Sigmoid colon (tissue), 7 donors: ENCODE data around the gene CDC6. TPM values are rescaled to one million over a fixed set of nuclear protein-coding genes. Genes with fewer than 3 reads are reported as not detected.

Source experiments
- DNase-seq: peaks from one replicate; pipeline ENCODE4 v3.0.0-alpha.2; 2019
- H3K27ac ChIP-seq, 4 donors: fragments of 200-600 bp; sonication (generic); one replicate each; pipeline ENCODE4 v1.5.1; 2016 to 2019; ENCODE audit warnings: mild to moderate bottlenecking in 1 of 4
- H3K27me3 ChIP-seq, 3 donors: fragments of 200-600 bp; sonication (generic); one replicate each; pipeline ENCODE4 v1.5.1; 2019; ENCODE audit warnings: mild to moderate bottlenecking in 1 of 3
- H3K36me3 ChIP-seq, 4 donors: fragments of 200-600 bp; sonication (generic); one replicate each; pipeline ENCODE4 v1.5.1; 2016 to 2019
- H3K4me1 ChIP-seq, 4 donors: fragments of 200-600 bp; sonication (generic); one replicate each; pipeline ENCODE4 v1.5.1; 2017 to 2019
- H3K4me3 ChIP-seq, 4 donors: fragments of 200-600 bp; sonication (generic); one replicate each; pipeline ENCODE4 v1.5.1; 2017 to 2019; ENCODE audit warnings: mild to moderate bottlenecking in 2 of 4, moderate library complexity in 1 of 4
- H3K9me3 ChIP-seq, 4 donors: fragments of 200-600 bp in 3 of 4; sonication (generic) in 3 of 4; one replicate each; pipeline versions ENCODE4 v1.5.1 to v1.6.1; 2013 to 2019
- EP300 ChIP-seq, 4 donors: sonication (generic); formaldehyde crosslinking; IDR thresholded peaks; one replicate each; pipeline ENCODE4 v1.6.1; 2017; ENCODE audit warnings: antibody characterized with exemption in 4 of 4
- POLR2A ChIP-seq, 2 donors: fragments of 450-650 bp; IDR thresholded peaks; one replicate each; pipeline ENCODE4 v1.6.1; 2016; ENCODE audit warnings: antibody characterized with exemption in 2 of 2, mild to moderate bottlenecking in 2 of 2, moderate library complexity in 2 of 2
- POLR2AphosphoS5 ChIP-seq, 4 donors: sonication (generic); formaldehyde crosslinking; IDR thresholded peaks; one replicate each; pipeline ENCODE4 v1.6.1; 2017; ENCODE audit warnings: antibody characterized with exemption in 4 of 4
- WGBS, 2 donors: extraction: QIAGEN DNeasy Blood & Tissue Kit; methylation state at CpG; one replicate each; pipeline ENCODE4 v1.1.7; 2013; 5-methylcytosine and 5-hydroxymethylcytosine counted together
- intact Hi-C: fragments of 100-400 bp; cut with DNase I; formaldehyde crosslinking; loops from one replicate; pipeline ENCODE4 v1.15.1; 2023
- polyA plus RNA-seq, 3 donors: library from polyadenylated mRNA; stranded (reverse); fragments of 200-250 nt; gene quantifications; one replicate each; pipeline ENCODE4 v1.2.3, GENCODE V29; 2013
- total RNA-seq, 4 donors: library from RNA; depleted of rRNA; stranded (reverse); fragments of >200 nt; gene quantifications; one replicate each; pipeline ENCODE4 v1.1.0, GENCODE V29; 2016
- TF ChIP-seq, protein P1 (sequence below), 4 experiments: fragments of 450-650 bp in 3 of 4; fragments of 200-600 bp in 1 of 4; IDR thresholded peaks; one replicate each; pipeline ENCODE4 v1.5.1; 2016 to 2019; ENCODE audit warnings: antibody characterized with exemption in 4 of 4, mild to moderate bottlenecking in 3 of 4, moderate library complexity in 2 of 4
- donor health status: healthy with polysubstance abuse.
- donor health status: Bipolar disorder and iron deficiency.
- donor health status: healthy.

Gene CDC6
- total and polyA plus RNA-seq, 7 donors, result 0.33 to 10.9 (median 1.9) TPM; not detected in 1

DNA sequence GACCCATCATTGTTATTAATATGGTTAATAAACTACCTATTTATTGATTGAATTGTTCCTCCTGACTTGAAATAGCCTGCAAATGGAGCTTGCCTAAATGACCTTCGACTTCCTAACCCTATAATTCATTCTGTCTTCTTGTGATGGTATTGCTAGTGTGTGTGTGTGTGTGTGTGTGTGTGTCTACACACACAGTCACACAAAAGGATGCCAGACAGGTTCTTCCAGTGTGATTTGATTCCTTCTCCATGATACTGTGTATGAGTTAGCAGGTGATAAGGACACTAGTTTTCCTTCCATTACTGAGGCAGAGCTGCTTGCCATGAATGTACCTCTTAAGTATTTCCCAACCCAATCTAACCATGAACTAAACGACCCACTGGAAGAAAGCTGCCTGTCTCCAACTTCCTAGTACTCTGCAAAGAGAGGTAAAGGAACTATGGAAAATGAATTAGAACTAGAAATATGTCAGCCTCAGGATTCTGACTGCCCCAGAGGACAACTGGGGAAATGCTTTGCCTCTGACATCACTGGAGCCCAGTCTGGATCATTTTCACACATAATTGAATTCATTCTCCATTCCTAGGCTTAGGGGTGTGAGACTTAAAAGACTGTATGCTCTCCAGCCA lies 3.5 kb upstream of the CDC6 start:
- H3K4me1 ChIP-seq, result peaks cover 0 to 23% (median 14%) of the 10 kb centered on the region in 4 donors
- H3K36me3 ChIP-seq, result peaks cover 14 to 31% (median 15%) of the 10 kb centered on the region in 4 donors
- no peaks in the 10 kb centered on the region for H3K27me3 ChIP-seq
- intact Hi-C loops, result no loop called here
- TF ChIP-seq POLR2AphosphoS5 (IDR thresholded peaks at IDR 0.05), result no peak
- TF ChIP-seq, protein P1, sequence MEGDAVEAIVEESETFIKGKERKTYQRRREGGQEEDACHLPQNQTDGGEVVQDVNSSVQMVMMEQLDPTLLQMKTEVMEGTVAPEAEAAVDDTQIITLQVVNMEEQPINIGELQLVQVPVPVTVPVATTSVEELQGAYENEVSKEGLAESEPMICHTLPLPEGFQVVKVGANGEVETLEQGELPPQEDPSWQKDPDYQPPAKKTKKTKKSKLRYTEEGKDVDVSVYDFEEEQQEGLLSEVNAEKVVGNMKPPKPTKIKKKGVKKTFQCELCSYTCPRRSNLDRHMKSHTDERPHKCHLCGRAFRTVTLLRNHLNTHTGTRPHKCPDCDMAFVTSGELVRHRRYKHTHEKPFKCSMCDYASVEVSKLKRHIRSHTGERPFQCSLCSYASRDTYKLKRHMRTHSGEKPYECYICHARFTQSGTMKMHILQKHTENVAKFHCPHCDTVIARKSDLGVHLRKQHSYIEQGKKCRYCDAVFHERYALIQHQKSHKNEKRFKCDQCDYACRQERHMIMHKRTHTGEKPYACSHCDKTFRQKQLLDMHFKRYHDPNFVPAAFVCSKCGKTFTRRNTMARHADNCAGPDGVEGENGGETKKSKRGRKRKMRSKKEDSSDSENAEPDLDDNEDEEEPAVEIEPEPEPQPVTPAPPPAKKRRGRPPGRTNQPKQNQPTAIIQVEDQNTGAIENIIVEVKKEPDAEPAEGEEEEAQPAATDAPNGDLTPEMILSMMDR (IDR thresholded peaks at IDR 0.05), result peak in 1 of 4 experiments; percentile 15
- no peak for TF ChIP-seq EP300 (IDR thresholded peaks at IDR 0.05)
- no peaks in the 10 kb centered on the region for H3K9me3 ChIP-seq
- no peak overlapping the region for H3K4me3 ChIP-seq
- 9 to 54% methylated on average over 2 of the region's 2 CpGs for WGBS, 2 donors
- no peak for DNase-seq
- H3K27ac ChIP-seq, result peak overlapping the region; percentile 16 to 68 (median 44)

- TF ChIP-seq, protein P1 (IDR thresholded peaks at IDR 0.05), result no peak
- no peak for TF ChIP-seq EP300 (IDR thresholded peaks at IDR 0.05)
- no peak for TF ChIP-seq POLR2AphosphoS5 (IDR thresholded peaks at IDR 0.05)
- TF ChIP-seq POLR2A (IDR thresholded peaks at IDR 0.05), result no peak
- Histone ChIP-seq H3K9me3 (no peaks in the 10 kb centered on the region), H3K36me3 (peaks cover 0 to 8% (median 2%) of the 10 kb centered on the region in 4 donors), H3K4me1 (peaks cover 0 to 28% (median 16%) of the 10 kb centered on the region in 4 donors), H3K27me3 (no peaks in the 10 kb centered on the region), H3K27ac (no peak overlapping the region), H3K4me3 (no peak overlapping the region)
- intact Hi-C loops, result loop anchor here (5.0 kb wide), 2 partner anchors 69 to 174 kb away; partner anchors contain the start of gene WIPF2
- 95 to 96% methylated on average over 2 of the region's 2 CpGs for WGBS, 2 donors
- no peak for DNase-seq
These were observed 1.2 kb upstream of the CDC6 start for GRCh38 chr17:40286473-40286872.

GRCh38 chr17:40287159-40287493 lies 553 bp upstream of the CDC6 start:
- no peak for DNase-seq
- peak overlapping the region; percentile 6 to 41 (median 29) for H3K27ac ChIP-seq
- TF ChIP-seq POLR2A (IDR thresholded peaks at IDR 0.05) (no peak), POLR2AphosphoS5 (IDR thresholded peaks at IDR 0.05) (no peak), EP300 (IDR thresholded peaks at IDR 0.05) (no peak)
- TF ChIP-seq, protein P1 (IDR thresholded peaks at IDR 0.05), result no peak
- 31 to 45% methylated on average over 4 of the region's 4 CpGs for whole genome bisulfite sequencing, 2 donors
- H3K4me3 ChIP-seq, result peak overlapping the region in 2 of 4 donors; percentile 28 to 50
- H3K27me3 ChIP-seq, result no peaks in the 10 kb centered on the region
- H3K9me3 ChIP-seq, result no peaks in the 10 kb centered on the region
- peaks cover 0 to 28% (median 16%) of the 10 kb centered on the region in 4 donors for H3K4me1 ChIP-seq
- intact Hi-C loops, result loop anchor here (5.0 kb wide), 2 partner anchors 70 to 175 kb away; partner anchors contain the start of gene WIPF2
- H3K36me3 ChIP-seq, result peaks cover 0 to 5% (median 0%) of the 10 kb centered on the region in 4 donors

GRCh38 chr17:40290629-40291280 lies 3.1 kb downstream of the CDC6 start:
- Histone ChIP-seq H3K4me3 (no peak overlapping the region), H3K27ac (peak overlapping the region in 1 of 4 donors; percentile 18), H3K27me3 (no peaks in the 10 kb centered on the region), H3K9me3 (no peaks in the 10 kb centered on the region), H3K4me1 (peaks cover 0 to 14% (median 9%) of the 10 kb centered on the region in 4 donors), H3K36me3 (no peaks in the 10 kb centered on the region)
- WGBS, 2 donors, result 57 to 62% methylated on average over 4 of the region's 4 CpGs
- DNase-seq, result no peak
- intact Hi-C loops, result loop anchor here (1.0 to 5.0 kb wide), 2 partner anchors 88 to 273 kb away; partner anchors contain the start of gene CSF3
- TF ChIP-seq, protein P1 (IDR thresholded peaks at IDR 0.05), result peak; percentile 35 to 59 (median 48)
- TF ChIP-seq EP300 (IDR thresholded peaks at IDR 0.05), result no peak
- peak in 2 of 4 donors; percentile 13 to 15 for TF ChIP-seq POLR2AphosphoS5 (IDR thresholded peaks at IDR 0.05)
